Measurements from ENCODE around the gene NUP58. TPM values are rescaled to one million over a fixed set of nuclear protein-coding genes. Genes with fewer than 3 reads are reported as not detected.
"Not testable (repeated sequence)": the region's sequence is repeated elsewhere in the genome, so short reads cannot be mapped to it uniquely, and the experiment has no call there.

NUP58 gene
- total RNA-seq, 1 donor from 2014 or later: 48.4 TPM

- Mint-ChIP-seq H3K27me3 (peaks cover 23% of the 10 kb centered on the region), H3K27ac (no peak overlapping the region), H3K4me3 (no peak overlapping the region), H3K36me3 (ENCODE audit: low read depth) (no peaks in the 10 kb centered on the region), H3K9me3 (no peaks in the 10 kb centered on the region), H3K4me1 (no peaks in the 10 kb centered on the region)
- intact Hi-C loops (cut with micrococcal nuclease): no loop called here
- TF ChIP-seq, protein P1, sequence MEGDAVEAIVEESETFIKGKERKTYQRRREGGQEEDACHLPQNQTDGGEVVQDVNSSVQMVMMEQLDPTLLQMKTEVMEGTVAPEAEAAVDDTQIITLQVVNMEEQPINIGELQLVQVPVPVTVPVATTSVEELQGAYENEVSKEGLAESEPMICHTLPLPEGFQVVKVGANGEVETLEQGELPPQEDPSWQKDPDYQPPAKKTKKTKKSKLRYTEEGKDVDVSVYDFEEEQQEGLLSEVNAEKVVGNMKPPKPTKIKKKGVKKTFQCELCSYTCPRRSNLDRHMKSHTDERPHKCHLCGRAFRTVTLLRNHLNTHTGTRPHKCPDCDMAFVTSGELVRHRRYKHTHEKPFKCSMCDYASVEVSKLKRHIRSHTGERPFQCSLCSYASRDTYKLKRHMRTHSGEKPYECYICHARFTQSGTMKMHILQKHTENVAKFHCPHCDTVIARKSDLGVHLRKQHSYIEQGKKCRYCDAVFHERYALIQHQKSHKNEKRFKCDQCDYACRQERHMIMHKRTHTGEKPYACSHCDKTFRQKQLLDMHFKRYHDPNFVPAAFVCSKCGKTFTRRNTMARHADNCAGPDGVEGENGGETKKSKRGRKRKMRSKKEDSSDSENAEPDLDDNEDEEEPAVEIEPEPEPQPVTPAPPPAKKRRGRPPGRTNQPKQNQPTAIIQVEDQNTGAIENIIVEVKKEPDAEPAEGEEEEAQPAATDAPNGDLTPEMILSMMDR (IDR thresholded peaks at IDR 0.05): no peak
- POLR2A ChIA-PET: no interaction called here
- ATAC-seq (ENCODE audit: low read depth): no peak
- no peak for DNase-seq
- CTCF ChIA-PET: no interaction called here
Measured at GRCh38 chr13:25353344-25353743, 51.9 kb downstream of the NUP58 start.

DNA sequence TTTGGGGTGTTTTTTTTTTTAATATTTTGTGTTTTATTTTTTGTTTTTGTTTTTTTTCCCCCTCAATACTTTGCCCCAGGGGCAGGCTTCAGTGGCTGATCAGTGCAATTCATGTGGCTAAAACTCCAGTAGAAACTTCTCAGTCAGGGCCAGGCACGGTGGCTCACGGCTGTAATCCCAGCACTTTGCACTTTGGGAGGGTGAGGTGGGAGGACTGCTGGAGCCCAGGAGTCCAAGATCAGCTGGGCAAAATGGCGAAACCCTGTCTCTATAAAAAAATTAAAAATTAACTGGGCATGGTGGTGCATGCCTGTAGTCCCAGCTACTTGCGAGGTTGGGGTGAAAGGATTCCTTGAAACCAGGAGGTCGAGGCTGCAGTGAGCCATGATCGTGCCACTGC, 53.0 kb downstream of the NUP58 start:
- CTCF ChIA-PET: no interaction called here

DNA sequence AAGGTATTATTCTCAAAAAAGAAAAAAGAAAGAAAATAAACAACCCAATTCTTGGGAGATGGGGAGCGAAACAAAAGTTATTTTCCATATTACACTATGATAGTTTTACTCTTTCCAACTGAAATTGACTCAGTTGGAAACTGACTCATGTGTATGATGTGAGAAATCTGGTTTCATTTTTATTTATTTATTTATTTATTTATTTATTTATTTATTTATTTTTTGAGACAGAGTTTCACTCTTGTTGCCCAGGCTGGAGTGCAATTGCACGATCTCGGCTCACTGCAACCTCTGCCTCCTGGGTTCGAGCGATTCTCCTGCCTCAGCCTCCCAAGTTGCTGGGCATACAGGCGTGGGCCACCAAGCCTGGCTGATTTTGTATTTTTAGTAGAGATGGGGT, 59.0 kb downstream of the NUP58 start:
- H3K27me3 Mint-ChIP-seq; CTCF ChIA-PET; H3K9me3 Mint-ChIP-seq; POLR2A ChIA-PET; ATAC-seq (ENCODE audit: low read depth); DNase-seq; H3K27ac Mint-ChIP-seq; H3K4me3 Mint-ChIP-seq; intact Hi-C loops (cut with micrococcal nuclease); H3K4me1 Mint-ChIP-seq; H3K36me3 Mint-ChIP-seq (ENCODE audit: low read depth): not testable (repeated sequence)

More for the DNA sequence above, 53.0 kb downstream of the NUP58 start:
- Mint-ChIP-seq H3K36me3 (ENCODE audit: low read depth) (no peaks in the 10 kb centered on the region), H3K27ac (no peak overlapping the region), H3K27me3 (peaks cover 23% of the 10 kb centered on the region), H3K4me1 (no peaks in the 10 kb centered on the region), H3K9me3 (no peaks in the 10 kb centered on the region), H3K4me3 (no peak overlapping the region)
- TF ChIP-seq, protein P1 (IDR thresholded peaks at IDR 0.05): no peak
- ATAC-seq (ENCODE audit: low read depth) (no peak), DNase-seq (no peak)
- POLR2A ChIA-PET: no interaction called here
- intact Hi-C loops (cut with micrococcal nuclease): no loop called here

DNA sequence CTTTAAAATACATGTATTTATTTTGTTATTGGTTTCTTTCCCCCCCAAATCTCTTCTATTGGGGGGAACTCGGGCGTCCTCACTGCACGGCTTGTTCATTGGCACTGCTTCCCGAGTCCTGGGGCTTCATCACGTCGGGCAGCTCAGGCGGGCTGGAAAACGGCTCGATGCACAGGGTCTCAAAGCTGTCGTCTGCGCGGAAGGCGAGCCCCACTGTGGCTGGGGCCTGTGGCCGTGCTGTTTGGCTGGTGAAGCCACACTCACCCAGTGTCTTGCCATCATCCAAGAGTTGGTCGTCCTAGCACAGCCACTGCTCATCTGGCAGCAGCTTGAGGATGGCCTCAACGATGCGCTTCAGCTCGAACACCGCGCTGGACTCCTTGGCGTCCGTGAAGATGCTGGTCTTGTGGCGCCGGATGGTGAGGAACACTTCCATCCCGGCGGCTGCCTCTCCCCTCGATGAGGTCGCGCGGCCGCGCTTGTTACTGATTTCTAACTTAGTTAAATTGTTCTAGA, 64.4 kb downstream of the NUP58 start:
- H3K9me3 Mint-ChIP-seq: no peaks in the 10 kb centered on the region
- no peak overlapping the region for H3K4me3 Mint-ChIP-seq
- H3K36me3 Mint-ChIP-seq (ENCODE audit: low read depth): no peaks in the 10 kb centered on the region
- TF ChIP-seq, protein P1 (IDR thresholded peaks at IDR 0.05): no peak
- intact Hi-C loops (cut with micrococcal nuclease): no loop called here
- H3K27ac Mint-ChIP-seq: no peak overlapping the region
- ATAC-seq (ENCODE audit: low read depth) (no peak), DNase-seq (no peak)
- peaks cover 17% of the 10 kb centered on the region for H3K27me3 Mint-ChIP-seq
- ChIA-PET POLR2A (no interaction called here), CTCF (no interaction called here)
- peaks cover 5% of the 10 kb centered on the region for H3K4me1 Mint-ChIP-seq

- CTCF ChIA-PET: no interaction called here
- ATAC-seq (ENCODE audit: low read depth) (no peak), DNase-seq (no peak)
- H3K4me1 Mint-ChIP-seq: peaks cover 20% of the 10 kb centered on the region
- no peak overlapping the region for H3K27ac Mint-ChIP-seq
- no peaks in the 10 kb centered on the region for H3K36me3 Mint-ChIP-seq (ENCODE audit: low read depth)
- no peaks in the 10 kb centered on the region for H3K9me3 Mint-ChIP-seq
- peak overlapping the region; percentile 70 for H3K4me3 Mint-ChIP-seq
- TF ChIP-seq, protein P1 (IDR thresholded peaks at IDR 0.05): no peak
- intact Hi-C loops (cut with micrococcal nuclease): no loop called here
- POLR2A ChIA-PET: no interaction called here
- peaks cover 56% of the 10 kb centered on the region for H3K27me3 Mint-ChIP-seq
Measured at GRCh38 chr13:25371158-25371874, 69.9 kb downstream of the NUP58 start.

Data from activated B cell treated with CpG ODN at 0.5 μM for 24 hours (primary cell).